ENCODE results near the gene RTN4R. TPM values are rescaled to one million over a fixed set of nuclear protein-coding genes. Genes with fewer than 3 reads are reported as not detected.
"Not testable (repeated sequence)": the region's sequence is repeated elsewhere in the genome, so short reads cannot be mapped to it uniquely, and the experiment has no call there.

RTN4R gene
- total RNA-seq, 1 donor from 2014 or later = 2.6 TPM

GRCh38 chr22:20263404-20264281 lies 4.5 kb downstream of the RTN4R start:
- H3K9ac ChIP-seq (ENCODE audit: low read depth in 1 of 3, low read length in 3 of 3); H3K36me3 ChIP-seq (ENCODE audit: control insufficient read depth in 3 of 3, insufficient read depth in 3 of 3, low read length in 3 of 3); H3K9me3 ChIP-seq (ENCODE audit: control insufficient read depth in 3 of 3, low read length in 3 of 3); H3K27me3 ChIP-seq (ENCODE audit: control insufficient read depth in 3 of 3, insufficient read depth in 3 of 3, low read length in 3 of 3); H3K4me1 ChIP-seq (ENCODE audit: control insufficient read depth in 3 of 3, insufficient read depth in 3 of 3, low read length in 3 of 3); H3K27ac ChIP-seq (ENCODE audit: low read depth, low read length); H3K4me3 ChIP-seq (ENCODE audit: low read length in 3 of 3): not testable (repeated sequence)

DNA sequence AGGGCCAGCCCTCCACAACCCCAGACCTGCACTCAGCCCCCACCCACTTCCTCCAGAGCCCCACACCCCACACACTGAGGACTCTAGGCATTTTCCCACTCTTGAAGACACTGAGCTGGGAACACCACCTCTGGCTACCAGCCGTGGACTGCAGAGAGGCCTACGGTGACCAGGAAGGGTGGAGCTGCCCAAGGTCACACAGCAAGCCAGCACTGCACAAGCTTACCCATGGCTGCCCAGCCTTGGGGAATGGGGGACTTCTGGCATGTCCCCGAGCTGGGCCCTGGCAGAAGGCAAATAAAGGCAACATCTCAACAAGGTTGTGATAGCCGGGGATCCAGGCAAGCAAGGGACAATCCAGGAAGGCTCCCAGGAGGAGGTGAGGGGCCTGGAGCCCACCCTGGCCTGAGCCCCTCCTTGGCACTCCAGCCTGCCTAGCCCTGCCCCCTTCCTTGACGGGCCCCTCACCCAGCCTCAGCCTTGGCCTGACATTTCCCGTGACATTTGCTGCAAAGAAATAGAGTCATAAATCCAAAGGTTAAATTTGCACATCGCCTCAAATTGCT lies 5.5 kb downstream of the RTN4R start:
- peaks cover 0 to 6% (median 6%) of the 10 kb centered on the region in 3 donors for H3K27me3 ChIP-seq (ENCODE audit: control insufficient read depth in 3 of 3, insufficient read depth in 3 of 3, low read length in 3 of 3)
- no peak overlapping the region for H3K9ac ChIP-seq (ENCODE audit: low read depth in 1 of 3, low read length in 3 of 3)
- H3K27ac ChIP-seq (ENCODE audit: low read depth, low read length) = no peak overlapping the region
- no peak overlapping the region for H3K4me3 ChIP-seq (ENCODE audit: low read length in 3 of 3)
- no peaks in the 10 kb centered on the region for H3K36me3 ChIP-seq (ENCODE audit: control insufficient read depth in 3 of 3, insufficient read depth in 3 of 3, low read length in 3 of 3)
- no peaks in the 10 kb centered on the region for H3K4me1 ChIP-seq (ENCODE audit: control insufficient read depth in 3 of 3, insufficient read depth in 3 of 3, low read length in 3 of 3)
- H3K9me3 ChIP-seq (ENCODE audit: control insufficient read depth in 3 of 3, low read length in 3 of 3) = no peaks in the 10 kb centered on the region

DNA sequence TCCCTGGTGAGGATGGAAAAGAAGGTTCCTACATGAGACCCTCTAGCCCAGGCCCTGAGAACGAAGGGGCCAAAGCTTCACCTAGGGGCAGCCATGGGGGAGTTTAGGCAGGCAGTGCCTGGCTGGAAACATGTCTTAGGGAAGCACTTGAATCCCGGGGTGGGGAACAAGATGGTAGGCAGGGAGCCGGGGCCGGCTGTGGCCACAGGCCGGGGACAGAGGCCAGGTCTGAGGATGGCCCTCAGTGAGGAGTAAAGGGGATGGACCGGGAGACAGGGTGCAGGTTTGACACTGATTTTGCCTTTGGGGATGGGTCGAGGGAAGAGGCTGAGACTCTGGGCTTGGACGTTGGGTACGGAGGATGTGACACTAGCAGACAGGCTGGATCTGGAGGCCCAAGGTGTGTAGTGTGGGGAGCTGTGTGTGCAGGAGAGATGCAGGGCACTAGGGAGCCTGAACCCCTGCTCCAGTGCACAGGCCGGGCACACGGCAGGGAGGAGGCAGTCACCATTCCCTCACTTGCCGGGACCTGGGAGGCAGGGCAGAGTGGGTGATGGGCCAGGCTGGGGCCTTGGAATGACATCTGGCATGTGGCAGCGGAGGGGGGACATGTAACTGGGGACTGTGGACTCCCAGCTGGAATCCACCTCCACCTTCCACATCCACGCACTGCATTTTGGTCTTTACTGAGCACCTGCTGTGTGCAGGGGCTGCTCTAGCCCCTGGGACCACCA lies 6.1 kb downstream of the RTN4R start:
- no peak overlapping the region for H3K4me3 ChIP-seq (ENCODE audit: low read length in 3 of 3)
- peaks cover 0 to 2% (median 2%) of the 10 kb centered on the region in 3 donors for H3K27me3 ChIP-seq (ENCODE audit: control insufficient read depth in 3 of 3, insufficient read depth in 3 of 3, low read length in 3 of 3)
- no peak overlapping the region for H3K9ac ChIP-seq (ENCODE audit: low read depth in 1 of 3, low read length in 3 of 3)
- no peaks in the 10 kb centered on the region for H3K36me3 ChIP-seq (ENCODE audit: control insufficient read depth in 3 of 3, insufficient read depth in 3 of 3, low read length in 3 of 3)
- no peak overlapping the region for H3K27ac ChIP-seq (ENCODE audit: low read depth, low read length)
- no peaks in the 10 kb centered on the region for H3K9me3 ChIP-seq (ENCODE audit: control insufficient read depth in 3 of 3, low read length in 3 of 3)
- H3K4me1 ChIP-seq (ENCODE audit: control insufficient read depth in 3 of 3, insufficient read depth in 3 of 3, low read length in 3 of 3) = no peaks in the 10 kb centered on the region

- Histone ChIP-seq H3K27ac (ENCODE audit: low read depth, low read length) (no peak overlapping the region), H3K4me3 (ENCODE audit: low read length in 3 of 3) (no peak overlapping the region), H3K36me3 (ENCODE audit: control insufficient read depth in 3 of 3, insufficient read depth in 3 of 3, low read length in 3 of 3) (no peaks in the 10 kb centered on the region), H3K9ac (ENCODE audit: low read depth in 1 of 3, low read length in 3 of 3) (no peak overlapping the region), H3K27me3 (ENCODE audit: control insufficient read depth in 3 of 3, insufficient read depth in 3 of 3, low read length in 3 of 3) (no peaks in the 10 kb centered on the region), H3K9me3 (ENCODE audit: control insufficient read depth in 3 of 3, low read length in 3 of 3) (no peaks in the 10 kb centered on the region), H3K4me1 (ENCODE audit: control insufficient read depth in 3 of 3, insufficient read depth in 3 of 3, low read length in 3 of 3) (no peaks in the 10 kb centered on the region)
Observed at GRCh38 chr22:20260071-20260765, 7.9 kb downstream of the RTN4R start.

DNA sequence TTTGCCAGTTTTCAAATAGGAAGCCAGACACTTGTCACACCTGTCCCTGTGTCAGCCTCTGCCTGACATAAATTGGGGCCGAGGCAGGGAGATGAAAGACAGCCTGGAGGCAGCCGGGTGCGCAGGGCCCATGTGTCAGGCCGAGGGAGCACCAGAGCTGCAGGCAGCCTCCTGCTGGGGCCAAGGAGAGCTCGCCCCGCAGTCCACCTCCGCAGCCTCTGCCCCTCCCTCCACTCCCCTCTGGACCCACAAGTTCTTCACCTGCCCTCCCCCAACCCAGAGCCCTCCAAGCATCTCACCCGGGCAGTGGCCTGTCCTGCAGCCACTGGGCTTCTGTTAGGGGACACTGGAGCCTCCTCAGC lies 8.8 kb downstream of the RTN4R start:
- Histone ChIP-seq H3K27ac (ENCODE audit: low read depth, low read length) (no peak overlapping the region), H3K4me1 (ENCODE audit: control insufficient read depth in 3 of 3, insufficient read depth in 3 of 3, low read length in 3 of 3) (no peaks in the 10 kb centered on the region), H3K36me3 (ENCODE audit: control insufficient read depth in 3 of 3, insufficient read depth in 3 of 3, low read length in 3 of 3) (no peaks in the 10 kb centered on the region), H3K9ac (ENCODE audit: low read depth in 1 of 3, low read length in 3 of 3) (no peak overlapping the region), H3K27me3 (ENCODE audit: control insufficient read depth in 3 of 3, insufficient read depth in 3 of 3, low read length in 3 of 3) (no peaks in the 10 kb centered on the region), H3K9me3 (ENCODE audit: control insufficient read depth in 3 of 3, low read length in 3 of 3) (no peaks in the 10 kb centered on the region), H3K4me3 (ENCODE audit: low read length in 3 of 3) (no peak overlapping the region)

GRCh38 chr22:20258584-20259326 lies 9.4 kb downstream of the RTN4R start:
- no peak overlapping the region for H3K9ac ChIP-seq (ENCODE audit: low read depth in 1 of 3, low read length in 3 of 3)
- H3K36me3 ChIP-seq (ENCODE audit: control insufficient read depth in 3 of 3, insufficient read depth in 3 of 3, low read length in 3 of 3) = no peaks in the 10 kb centered on the region
- H3K27me3 ChIP-seq (ENCODE audit: control insufficient read depth in 3 of 3, insufficient read depth in 3 of 3, low read length in 3 of 3) = no peaks in the 10 kb centered on the region

GRCh38 chr22:20258021-20258299 lies 10.2 kb downstream of the RTN4R start:
- Histone ChIP-seq H3K4me1 (ENCODE audit: control insufficient read depth in 3 of 3, insufficient read depth in 3 of 3, low read length in 3 of 3) (no peaks in the 10 kb centered on the region), H3K4me3 (ENCODE audit: low read length in 3 of 3) (no peak overlapping the region), H3K36me3 (ENCODE audit: control insufficient read depth in 3 of 3, insufficient read depth in 3 of 3, low read length in 3 of 3) (no peaks in the 10 kb centered on the region), H3K9me3 (ENCODE audit: control insufficient read depth in 3 of 3, low read length in 3 of 3) (no peaks in the 10 kb centered on the region), H3K27ac (ENCODE audit: low read depth, low read length) (no peak overlapping the region), H3K9ac (ENCODE audit: low read depth in 1 of 3, low read length in 3 of 3) (no peak overlapping the region), H3K27me3 (ENCODE audit: control insufficient read depth in 3 of 3, insufficient read depth in 3 of 3, low read length in 3 of 3) (no peaks in the 10 kb centered on the region)

More at GRCh38 chr22:20258584-20259326, 9.4 kb downstream of the RTN4R start:
- no peak overlapping the region for H3K27ac ChIP-seq (ENCODE audit: low read depth, low read length)
- no peak overlapping the region for H3K4me3 ChIP-seq (ENCODE audit: low read length in 3 of 3)
- no peaks in the 10 kb centered on the region for H3K9me3 ChIP-seq (ENCODE audit: control insufficient read depth in 3 of 3, low read length in 3 of 3)
- no peaks in the 10 kb centered on the region for H3K4me1 ChIP-seq (ENCODE audit: control insufficient read depth in 3 of 3, insufficient read depth in 3 of 3, low read length in 3 of 3)

DNA sequence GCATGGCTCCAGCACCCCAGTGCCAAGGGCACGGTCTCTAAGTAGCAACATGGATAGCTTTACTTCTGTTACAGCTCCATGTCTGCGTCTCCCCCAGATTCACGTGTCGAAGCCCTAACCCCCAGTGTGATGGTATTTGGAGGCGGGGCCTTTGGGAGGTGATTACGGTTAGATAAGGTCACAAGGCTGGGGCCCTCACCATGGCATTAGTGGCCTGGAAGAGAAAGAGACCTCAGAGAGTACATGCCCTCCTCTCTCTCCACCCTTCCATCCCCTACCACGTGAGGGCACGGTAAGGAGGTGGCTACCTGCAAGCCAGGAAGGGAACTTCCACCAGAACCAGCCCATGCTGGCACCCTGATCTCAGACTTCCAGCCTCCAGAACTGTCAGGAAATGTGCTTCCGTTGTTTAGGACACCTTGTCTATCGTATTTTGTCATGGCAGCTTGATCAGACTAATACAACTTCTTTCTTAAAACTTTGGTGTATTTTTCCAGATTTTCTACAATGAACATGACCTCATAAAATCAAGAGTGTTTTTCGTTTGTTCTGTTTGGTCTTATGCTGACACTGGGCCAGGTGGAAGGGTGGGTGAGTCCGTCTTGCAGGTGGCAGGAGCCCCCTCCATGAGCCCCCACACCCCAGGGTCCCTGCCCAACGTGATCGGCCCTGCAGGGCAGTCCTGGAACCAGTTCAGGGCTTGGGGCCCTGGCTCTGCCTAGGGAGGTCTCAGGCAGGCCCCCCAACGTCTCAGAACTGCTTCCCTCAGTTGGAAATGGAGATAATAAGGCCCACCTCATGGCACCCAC lies 10.7 kb downstream of the RTN4R start:
- no peak overlapping the region for H3K9ac ChIP-seq (ENCODE audit: low read depth in 1 of 3, low read length in 3 of 3)

More for the DNA sequence above, 10.7 kb downstream of the RTN4R start:
- no peaks in the 10 kb centered on the region for H3K27me3 ChIP-seq (ENCODE audit: control insufficient read depth in 3 of 3, insufficient read depth in 3 of 3, low read length in 3 of 3)
- no peaks in the 10 kb centered on the region for H3K9me3 ChIP-seq (ENCODE audit: control insufficient read depth in 3 of 3, low read length in 3 of 3)
- H3K27ac ChIP-seq (ENCODE audit: low read depth, low read length) = no peak overlapping the region
- no peaks in the 10 kb centered on the region for H3K4me1 ChIP-seq (ENCODE audit: control insufficient read depth in 3 of 3, insufficient read depth in 3 of 3, low read length in 3 of 3)
- no peak overlapping the region for H3K4me3 ChIP-seq (ENCODE audit: low read length in 3 of 3)
- no peaks in the 10 kb centered on the region for H3K36me3 ChIP-seq (ENCODE audit: control insufficient read depth in 3 of 3, insufficient read depth in 3 of 3, low read length in 3 of 3)

All from skeletal muscle tissue (tissue), 4 donors.